NB4 (cell line): Measurements from ENCODE around the gene C11orf98.
"Not testable (repeated sequence)": the region's sequence is repeated elsewhere in the genome, so short reads cannot be mapped to it uniquely, and the experiment has no call there.

ENCODE experiments used
- DNase-seq: peaks from one replicate; pipeline ENCODE4 v3.0.0; 2010; ENCODE audit warnings: low read depth
- H3K4me3 ChIP-seq: one replicate; pipeline ENCODE4 v1.5.1; 2011; ENCODE audit warnings: mild to moderate bottlenecking, low read depth, low read length, moderate library complexity
- MYC ChIP-seq: IDR thresholded peaks from 2 replicates; pipeline ENCODE4 v1.6.1; 2011; ENCODE audit warnings: low read depth, low read length
- POLR2A ChIP-seq: IDR thresholded peaks from 2 replicates; pipeline ENCODE4 v1.6.1; 2011; ENCODE audit warnings: mild to moderate bottlenecking; ENCODE audit not compliant: insufficient read length; ENCODE audit errors: extremely low read depth
- TF ChIP-seq, protein P1 (sequence below): IDR thresholded peaks from one replicate; pipeline ENCODE4 v1.5.1; 2012; ENCODE audit warnings: low read depth, low read length
- TF ChIP-seq, protein P2 (sequence below): IDR thresholded peaks from 2 replicates; pipeline ENCODE4 v1.6.1; 2011; ENCODE audit warnings: low read depth, low read length

C11orf98 gene

DNA sequence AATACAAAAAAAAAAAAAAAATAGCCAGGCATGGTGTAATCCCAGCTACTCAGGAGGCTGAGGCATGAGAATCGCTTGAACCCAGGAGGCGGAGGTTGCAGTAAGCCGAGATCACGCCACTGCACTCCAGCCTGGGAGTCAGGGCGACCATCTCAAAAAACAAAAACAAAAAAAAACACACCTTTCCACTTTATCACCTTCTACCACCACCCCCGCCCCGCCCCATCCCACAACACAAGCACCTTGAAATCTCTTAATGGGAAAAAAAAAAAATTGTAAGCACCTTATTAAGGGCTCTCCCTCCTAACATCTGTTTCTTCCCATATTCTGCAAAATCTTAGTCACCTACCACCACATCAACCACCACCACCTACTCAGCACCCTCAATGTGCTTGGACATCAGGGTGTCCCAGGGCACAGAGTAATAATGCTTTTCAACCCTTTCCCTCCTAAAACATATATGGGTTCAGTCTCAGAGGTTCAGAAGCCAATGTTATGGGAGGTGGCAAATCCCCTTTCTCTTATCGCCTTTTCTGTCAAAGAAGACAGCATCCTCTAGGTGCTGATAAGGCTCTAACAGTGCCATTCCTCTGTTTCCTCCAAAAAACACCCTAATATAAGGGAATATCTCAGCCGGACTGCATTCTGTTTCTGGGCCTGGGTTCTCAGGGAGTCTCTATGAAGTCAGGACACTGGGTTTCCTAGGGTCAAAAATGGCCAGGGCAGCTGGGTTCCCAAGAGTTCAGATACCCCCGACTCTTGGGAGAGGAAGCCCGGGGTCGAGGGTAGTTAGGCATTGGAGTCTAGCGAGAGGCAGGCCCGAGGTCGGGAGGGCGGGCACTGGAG lies 12.6 kb downstream of the C11orf98 start:
- peak overlapping the region; percentile 97 for H3K4me3 ChIP-seq
- TF ChIP-seq MYC (no peak), POLR2A (no peak)
- TF ChIP-seq, protein P1, sequence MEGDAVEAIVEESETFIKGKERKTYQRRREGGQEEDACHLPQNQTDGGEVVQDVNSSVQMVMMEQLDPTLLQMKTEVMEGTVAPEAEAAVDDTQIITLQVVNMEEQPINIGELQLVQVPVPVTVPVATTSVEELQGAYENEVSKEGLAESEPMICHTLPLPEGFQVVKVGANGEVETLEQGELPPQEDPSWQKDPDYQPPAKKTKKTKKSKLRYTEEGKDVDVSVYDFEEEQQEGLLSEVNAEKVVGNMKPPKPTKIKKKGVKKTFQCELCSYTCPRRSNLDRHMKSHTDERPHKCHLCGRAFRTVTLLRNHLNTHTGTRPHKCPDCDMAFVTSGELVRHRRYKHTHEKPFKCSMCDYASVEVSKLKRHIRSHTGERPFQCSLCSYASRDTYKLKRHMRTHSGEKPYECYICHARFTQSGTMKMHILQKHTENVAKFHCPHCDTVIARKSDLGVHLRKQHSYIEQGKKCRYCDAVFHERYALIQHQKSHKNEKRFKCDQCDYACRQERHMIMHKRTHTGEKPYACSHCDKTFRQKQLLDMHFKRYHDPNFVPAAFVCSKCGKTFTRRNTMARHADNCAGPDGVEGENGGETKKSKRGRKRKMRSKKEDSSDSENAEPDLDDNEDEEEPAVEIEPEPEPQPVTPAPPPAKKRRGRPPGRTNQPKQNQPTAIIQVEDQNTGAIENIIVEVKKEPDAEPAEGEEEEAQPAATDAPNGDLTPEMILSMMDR, result no peak
- TF ChIP-seq, protein P2, sequence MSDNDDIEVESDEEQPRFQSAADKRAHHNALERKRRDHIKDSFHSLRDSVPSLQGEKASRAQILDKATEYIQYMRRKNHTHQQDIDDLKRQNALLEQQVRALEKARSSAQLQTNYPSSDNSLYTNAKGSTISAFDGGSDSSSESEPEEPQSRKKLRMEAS, result no peak
- DNase-seq, result no peak

DNA sequence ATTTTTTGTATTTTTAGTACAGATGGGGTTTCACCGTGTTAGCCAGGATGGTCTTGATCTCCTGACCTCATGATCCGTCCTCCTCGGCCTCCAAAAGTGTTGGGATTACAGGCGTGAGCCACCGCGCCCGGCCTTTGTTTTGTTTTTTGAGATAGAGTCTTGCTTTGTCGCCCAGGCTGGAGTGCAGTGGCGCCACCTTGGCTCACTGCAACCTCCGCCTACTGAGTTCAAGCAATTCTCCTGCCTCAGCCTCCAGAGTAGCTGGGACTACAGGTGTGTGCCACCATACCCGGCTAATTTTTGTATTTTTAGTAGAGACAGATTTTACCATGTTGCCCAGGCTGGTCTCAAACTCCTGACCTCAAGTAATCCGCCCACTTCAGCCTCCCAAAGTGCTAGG lies 14.7 kb downstream of the C11orf98 start:
- H3K4me3 ChIP-seq, DNase-seq: not testable (repeated sequence)

DNA sequence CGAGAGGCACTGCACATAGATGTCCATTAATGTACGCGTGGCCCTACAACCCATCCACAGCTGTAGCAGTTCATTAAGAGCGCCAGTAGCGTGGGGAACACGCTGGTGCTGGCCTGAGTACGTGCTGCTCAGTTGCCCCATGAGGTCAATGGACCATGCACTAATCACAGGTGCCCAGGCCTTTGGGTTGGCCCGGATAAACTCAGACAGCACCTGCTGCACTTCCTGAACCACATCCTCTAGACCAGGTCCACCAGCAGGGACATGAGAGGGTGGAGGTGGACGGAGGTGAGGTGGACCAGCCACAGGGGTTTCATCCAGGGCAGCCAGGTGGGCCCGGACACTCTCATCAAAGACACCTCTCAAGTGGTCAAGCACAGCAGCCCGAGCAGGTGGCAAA lies 15.5 kb downstream of the C11orf98 start:
- H3K4me3 ChIP-seq, result no peak overlapping the region
- TF ChIP-seq POLR2A, result no peak
- TF ChIP-seq, protein P2, result no peak
- no peak for TF ChIP-seq MYC
- TF ChIP-seq, protein P1, result no peak
- DNase-seq, result no peak

DNA sequence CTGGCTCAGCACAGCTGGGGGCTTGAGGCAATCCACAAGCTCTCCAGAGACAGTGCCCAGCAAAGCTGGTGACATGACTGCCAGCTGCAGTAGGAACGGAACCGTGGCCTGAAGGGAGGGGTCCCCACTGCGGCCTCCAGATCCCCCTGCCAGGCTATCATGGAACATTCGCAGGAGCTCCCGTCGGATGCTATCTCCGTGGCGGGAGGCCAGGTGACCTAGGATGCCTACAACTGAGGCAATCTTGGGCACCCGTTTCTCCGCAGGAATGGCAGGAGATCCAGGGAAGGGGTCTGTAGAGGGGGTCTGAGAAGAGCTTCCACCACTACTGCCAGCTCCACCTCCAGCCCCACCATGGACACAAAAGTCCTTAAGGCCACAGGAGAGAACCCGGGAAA lies 16.0 kb downstream of the C11orf98 start:
- no peak overlapping the region for H3K4me3 ChIP-seq
- TF ChIP-seq, protein P1, result no peak
- no peak for TF ChIP-seq POLR2A
- TF ChIP-seq, protein P2, result no peak
- TF ChIP-seq MYC, result no peak
- DNase-seq, result no peak

DNA sequence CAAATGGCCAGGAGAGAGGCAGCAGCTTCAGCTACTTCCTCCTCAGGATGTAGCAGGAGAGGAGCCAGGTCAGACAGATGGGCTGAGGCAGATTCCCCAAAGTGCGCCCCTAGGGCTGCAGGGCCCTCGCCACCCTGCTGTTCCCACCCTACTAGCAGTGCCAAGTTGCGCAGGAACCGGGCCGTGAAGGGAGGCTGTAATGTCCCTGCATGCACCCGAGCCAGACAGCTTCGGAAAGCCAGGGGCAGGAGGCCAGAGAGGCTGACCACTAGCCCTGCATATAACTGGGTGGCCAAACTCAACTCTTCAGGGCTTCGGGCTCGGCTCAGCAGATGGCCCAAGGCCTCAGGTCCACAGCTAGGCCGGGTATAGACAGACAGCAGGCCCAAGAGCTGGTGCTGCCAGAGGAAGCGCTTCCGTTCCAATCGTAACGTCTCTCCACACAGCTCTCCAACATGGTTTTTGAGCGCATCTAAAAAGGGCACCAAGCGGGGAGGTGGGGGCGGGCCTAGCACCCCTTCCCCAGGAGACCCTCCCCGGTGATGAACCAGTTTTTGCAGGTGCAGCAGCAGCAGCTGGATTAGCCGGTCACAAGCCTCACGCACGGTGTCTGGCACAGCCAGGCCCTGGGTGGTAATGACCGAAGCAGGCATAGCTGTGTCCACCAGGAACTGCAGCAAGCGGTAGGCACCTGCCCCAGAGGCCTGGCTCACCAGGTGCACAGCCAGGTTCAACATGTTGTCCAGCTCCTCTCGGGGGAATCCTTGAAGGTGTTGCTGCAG lies 16.6 kb downstream of the C11orf98 start:
- TF ChIP-seq, protein P2, result no peak
- TF ChIP-seq, protein P1, result no peak
- no peak for TF ChIP-seq MYC
- no peak for TF ChIP-seq POLR2A
- no peak for DNase-seq
- H3K4me3 ChIP-seq, result no peak overlapping the region

DNA sequence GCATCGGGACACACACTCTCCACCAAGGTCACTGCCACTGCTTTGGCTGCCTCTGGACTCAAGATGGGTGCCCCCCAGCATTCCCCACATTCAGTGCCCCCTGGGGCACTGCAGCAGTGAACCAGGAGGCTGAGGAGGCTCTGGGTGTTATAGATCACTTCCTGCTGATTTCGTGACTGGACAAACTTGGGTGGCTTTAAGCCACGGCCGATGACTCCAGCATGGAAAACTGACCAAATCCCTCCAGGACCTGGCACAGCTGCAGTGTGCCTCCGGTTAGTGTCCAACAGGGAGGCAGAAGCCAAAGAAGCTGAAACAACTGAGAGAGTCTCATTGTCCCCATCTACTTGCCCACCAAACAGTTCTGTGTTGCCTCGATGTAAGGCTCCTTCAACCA lies 17.4 kb downstream of the C11orf98 start:
- no peak overlapping the region for H3K4me3 ChIP-seq
- TF ChIP-seq, protein P1, result no peak
- TF ChIP-seq POLR2A, result no peak
- DNase-seq, result no peak
